ENCODE data around the gene PLCG2. TPM values are rescaled to one million over a fixed set of nuclear protein-coding genes. Genes with fewer than 3 reads are reported as not detected.
"Not testable (repeated sequence)": the region's sequence is repeated elsewhere in the genome, so short reads cannot be mapped to it uniquely, and the experiment has no call there.

Gene PLCG2
- total RNA-seq, 1 donor from 2014 or later = 130 TPM

DNA sequence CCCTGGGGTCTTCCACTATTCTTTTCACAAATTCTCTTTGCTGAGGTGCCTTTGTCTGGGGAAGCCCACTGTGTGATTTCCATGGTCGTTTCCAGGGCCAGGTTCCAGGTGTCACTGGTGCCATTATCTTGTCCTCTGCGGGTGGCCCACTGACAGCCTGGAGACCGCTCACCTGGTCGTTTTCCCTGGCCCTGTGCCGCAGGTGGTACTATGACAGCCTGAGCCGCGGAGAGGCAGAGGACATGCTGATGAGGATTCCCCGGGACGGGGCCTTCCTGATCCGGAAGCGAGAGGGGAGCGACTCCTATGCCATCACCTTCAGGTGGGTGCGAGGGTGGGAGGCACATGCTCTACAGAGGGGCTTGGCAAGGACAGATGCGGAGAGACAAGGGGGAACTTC is 133.3 kb downstream of the PLCG2 start:
- no peak for DNase-seq (ENCODE audit: low spot score)

DNA sequence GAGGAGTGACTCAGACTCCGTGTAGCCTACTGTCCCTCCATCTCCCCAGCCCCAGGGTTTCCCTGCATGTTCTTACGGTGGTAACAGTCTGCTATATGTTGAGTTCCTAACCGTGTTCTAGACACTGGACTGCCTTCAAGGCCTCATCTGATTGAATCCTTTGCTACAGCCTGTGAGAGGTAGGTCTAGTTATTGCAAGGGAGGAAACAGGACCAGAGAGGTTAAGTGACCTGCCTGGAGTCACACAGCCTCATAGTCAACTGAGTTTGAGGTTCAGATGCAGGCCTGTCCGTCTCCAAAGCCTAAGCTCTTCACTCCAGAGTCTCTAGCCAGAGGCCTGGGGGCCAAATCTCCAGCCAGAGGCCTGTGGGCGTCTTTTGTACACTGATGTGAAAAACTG is 134.1 kb downstream of the PLCG2 start:
- no peak for DNase-seq (ENCODE audit: low spot score)

DNA sequence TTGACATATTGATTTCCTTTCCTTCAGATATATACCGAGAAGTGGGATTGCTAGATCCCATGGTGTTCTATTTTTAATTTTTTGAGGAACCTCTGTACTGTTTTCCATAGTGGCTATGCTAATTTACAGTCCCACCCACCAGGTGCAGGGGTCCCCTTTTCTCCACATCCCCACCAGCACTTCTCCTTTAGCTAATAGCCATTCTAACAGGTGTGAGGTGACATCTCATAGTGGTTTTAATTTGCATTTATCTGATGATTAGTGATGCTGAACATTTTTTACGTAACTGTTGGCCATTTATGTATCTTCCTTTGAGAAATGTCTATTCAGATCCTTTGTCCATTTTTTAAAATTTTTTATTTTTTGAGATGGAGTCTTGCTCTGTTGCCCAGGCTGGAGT is 138.3 kb downstream of the PLCG2 start:
- no peak for DNase-seq (ENCODE audit: low spot score)

- no peak for DNase-seq (ENCODE audit: low spot score)
These were observed 139.8 kb downstream of the PLCG2 start for GRCh38 chr16:81918927-81919326.

DNA sequence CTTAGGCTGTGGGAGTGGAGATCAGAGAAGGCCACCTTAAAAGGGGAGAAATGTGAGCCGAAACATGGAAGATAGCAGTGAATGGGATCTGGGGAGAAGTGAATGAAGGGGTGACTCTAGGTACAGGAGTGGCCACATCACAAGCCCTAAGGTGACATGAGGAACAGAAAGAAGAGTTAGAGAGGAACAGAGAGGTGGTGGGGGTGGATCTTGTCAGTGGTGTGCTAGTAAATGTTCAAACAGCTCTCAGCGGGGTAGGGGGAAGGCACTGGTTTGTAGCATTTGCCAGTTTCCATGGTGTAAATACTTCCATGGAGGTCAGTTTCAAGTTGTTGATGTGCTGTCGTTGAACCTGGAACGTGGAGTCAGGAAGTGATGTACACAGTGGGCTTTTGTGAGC is 141.4 kb downstream of the PLCG2 start:
- DNase-seq (ENCODE audit: low spot score) = no peak

- DNase-seq (ENCODE audit: low spot score) = no peak
These were observed 142.2 kb downstream of the PLCG2 start for GRCh38 chr16:81921085-81921814.

- DNase-seq (ENCODE audit: low spot score) = no peak
These were observed 142.9 kb downstream of the PLCG2 start for GRCh38 chr16:81921843-81922584.

DNA sequence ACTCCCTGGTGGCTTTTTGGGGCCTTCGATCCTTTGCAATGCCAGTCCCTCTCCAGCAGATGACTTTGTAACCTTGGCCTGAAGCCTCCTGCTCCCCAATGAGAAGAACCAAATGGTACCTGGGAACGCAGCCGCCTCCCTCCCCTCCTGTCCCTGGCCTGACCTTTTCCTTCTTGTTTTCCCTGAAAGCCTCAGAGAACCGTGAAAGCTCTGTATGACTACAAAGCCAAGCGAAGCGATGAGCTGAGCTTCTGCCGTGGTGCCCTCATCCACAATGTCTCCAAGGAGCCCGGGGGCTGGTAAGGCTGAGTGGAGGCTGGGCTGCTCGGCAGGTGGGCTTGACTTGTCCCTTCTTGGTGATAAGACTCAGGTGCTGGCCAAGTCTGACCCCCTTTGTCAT is 144.2 kb downstream of the PLCG2 start:
- no peak for DNase-seq (ENCODE audit: low spot score)

- no peak for DNase-seq (ENCODE audit: low spot score)
These were observed 145.9 kb downstream of the PLCG2 start for GRCh38 chr16:81925016-81925415.

GRCh38 chr16:81926036-81926435 is 146.9 kb downstream of the PLCG2 start:
- DNase-seq (ENCODE audit: low spot score) = no peak

DNA sequence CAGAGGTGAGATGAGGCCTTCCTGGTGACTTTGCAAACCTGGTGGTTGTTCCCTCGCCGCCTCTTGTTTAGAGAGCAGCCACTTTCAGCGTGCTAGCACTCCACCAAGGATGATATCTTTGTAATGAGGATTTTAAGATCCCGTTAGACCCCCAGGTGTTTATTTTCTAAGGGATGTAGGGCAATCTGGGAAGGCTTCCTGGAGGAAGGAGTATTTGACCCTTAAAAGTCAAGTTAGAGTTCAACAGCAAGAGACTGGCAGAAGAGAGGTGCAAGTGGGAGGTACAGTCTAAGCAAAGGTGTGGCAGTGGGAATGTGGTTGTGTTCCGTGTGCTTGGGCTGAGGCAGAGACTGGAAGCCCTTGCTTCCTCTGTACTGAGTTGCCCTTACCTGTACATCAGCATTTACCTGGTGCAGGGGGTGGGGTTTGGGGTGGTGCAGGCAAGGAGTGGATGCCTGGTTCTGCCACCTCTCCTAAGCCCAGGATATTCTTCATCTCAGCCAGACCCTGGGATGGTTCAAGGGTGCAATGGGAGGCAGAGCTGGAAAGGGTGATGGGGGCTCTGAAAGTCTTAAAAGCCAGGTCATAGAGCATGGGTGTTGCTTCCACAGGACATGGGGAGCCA is 148.6 kb downstream of the PLCG2 start:
- DNase-seq (ENCODE audit: low spot score) = no peak

DNA sequence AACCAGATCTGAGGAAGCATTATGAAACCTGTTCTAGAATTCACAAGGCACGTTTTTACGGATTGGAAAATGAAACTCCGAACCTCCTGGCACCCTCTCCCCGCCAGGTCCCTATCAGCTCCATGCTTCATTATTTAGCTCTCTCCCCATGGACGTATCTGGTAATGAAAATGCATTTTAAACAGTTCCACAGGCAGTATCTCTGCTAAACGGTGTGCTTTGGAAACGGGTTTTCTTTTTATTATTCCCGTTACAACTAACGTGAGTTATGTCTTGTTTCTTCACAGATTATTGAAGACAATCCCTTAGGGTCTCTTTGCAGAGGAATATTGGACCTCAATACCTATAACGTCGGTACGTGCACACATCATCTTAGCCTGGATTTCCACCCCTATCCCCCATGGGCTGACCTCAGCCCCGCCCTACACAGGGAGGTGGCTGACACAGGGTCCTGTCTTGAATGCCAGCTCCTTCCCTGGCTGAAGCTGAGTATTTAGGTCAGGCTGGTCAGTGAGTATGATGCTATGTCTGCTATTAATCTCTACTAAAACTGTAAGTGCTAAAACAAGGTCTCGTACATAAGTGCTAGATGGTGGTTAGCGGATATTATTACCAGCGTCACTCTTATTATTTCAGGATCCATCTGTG is 149.3 kb downstream of the PLCG2 start:
- no peak for DNase-seq (ENCODE audit: low spot score)

- no peak for DNase-seq (ENCODE audit: low spot score)
These were observed 149.9 kb downstream of the PLCG2 start for GRCh38 chr16:81928975-81929374.

DNA sequence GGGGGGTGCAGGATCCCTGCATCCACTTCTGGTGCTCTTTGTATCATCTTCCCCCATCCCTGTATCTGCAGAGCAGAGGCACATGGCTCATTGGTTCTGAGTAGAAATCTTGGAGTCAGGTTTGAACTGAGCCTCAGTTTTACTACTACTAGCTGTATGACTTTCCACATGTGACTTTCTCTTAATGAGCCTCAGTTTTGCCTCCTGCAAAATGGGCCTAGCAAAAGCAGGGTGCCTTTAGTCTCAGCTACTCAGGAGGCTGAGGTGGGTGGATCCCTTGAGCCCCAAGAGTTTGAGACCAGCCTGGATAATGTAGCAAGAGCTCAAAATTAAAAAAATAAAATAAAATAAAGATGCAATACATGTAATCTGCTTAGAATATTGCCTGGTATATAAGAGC is 150.8 kb downstream of the PLCG2 start:
- no peak for DNase-seq (ENCODE audit: low spot score)

- no peak for DNase-seq (ENCODE audit: low spot score)
These were observed 152.8 kb downstream of the PLCG2 start for GRCh38 chr16:81931927-81932326.

- no peak for DNase-seq (ENCODE audit: low spot score)
These were observed 153.6 kb downstream of the PLCG2 start for GRCh38 chr16:81932668-81933067.

- no peak for DNase-seq (ENCODE audit: low spot score)
These were observed 154.3 kb downstream of the PLCG2 start for GRCh38 chr16:81933361-81933760.

DNA sequence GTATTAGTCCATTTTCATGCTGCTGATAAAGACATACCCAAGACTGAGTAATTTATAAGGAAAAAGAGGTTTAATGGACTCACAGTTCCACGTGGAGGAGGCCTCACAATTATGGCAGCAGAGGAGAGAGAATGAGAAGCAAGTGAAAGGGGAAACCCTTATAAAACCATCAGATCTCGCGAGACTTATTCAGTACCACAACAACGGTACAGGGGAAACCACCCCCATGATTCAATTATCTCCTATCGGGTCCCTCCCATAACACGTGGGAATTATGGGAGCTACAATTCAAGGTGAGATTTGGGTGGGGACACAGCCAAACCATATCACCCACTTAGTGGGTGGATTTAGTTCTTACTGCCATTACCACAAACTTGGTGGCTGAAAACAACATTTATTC is 155.6 kb downstream of the PLCG2 start:
- DNase-seq (ENCODE audit: low spot score) = not testable (repeated sequence)

- DNase-seq (ENCODE audit: low spot score) = no peak
These were observed 157.3 kb downstream of the PLCG2 start for GRCh38 chr16:81936209-81937000.

DNA sequence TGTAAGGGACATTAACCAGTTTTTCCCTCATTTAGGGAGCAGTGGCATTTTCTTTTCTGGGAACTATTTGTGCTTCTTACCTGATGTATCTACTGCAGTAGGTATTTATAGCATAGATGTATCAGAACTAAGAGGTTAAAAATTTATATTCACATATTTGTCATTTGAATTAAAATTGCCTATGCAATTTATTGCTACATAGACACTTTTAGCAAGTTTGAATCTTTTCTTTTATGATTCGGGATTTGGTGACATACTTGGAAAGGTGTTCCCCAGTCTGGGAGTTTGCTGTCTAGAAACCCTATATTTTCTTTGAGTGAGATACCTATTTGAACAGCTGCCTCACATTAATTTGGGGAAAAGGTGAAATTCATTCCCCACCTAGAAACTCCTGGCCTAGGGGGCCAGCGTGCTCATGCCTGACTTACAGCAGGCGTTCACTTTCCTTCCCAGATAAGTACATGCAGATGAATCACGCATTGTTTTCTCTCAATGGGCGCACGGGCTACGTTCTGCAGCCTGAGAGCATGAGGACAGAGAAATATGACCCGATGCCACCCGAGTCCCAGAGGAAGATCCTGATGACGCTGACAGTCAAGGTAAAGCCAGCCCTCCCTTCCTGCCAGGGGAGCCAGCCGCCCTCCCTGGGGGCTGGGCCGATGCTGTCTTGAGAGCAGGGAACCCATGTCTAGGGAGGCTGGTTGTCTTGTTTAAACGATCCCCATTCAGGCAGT is 158.4 kb downstream of the PLCG2 start:
- DNase-seq (ENCODE audit: low spot score) = no peak

Data from mucosa of gallbladder (tissue), 1 donor.